ENCODE data around the gene STK32C. TPM values are rescaled to one million over a fixed set of nuclear protein-coding genes. Genes with fewer than 3 reads are reported as not detected.

Gene STK32C
- total RNA-seq, 1 experiment from 2014 or later = 13.9 TPM

DNA sequence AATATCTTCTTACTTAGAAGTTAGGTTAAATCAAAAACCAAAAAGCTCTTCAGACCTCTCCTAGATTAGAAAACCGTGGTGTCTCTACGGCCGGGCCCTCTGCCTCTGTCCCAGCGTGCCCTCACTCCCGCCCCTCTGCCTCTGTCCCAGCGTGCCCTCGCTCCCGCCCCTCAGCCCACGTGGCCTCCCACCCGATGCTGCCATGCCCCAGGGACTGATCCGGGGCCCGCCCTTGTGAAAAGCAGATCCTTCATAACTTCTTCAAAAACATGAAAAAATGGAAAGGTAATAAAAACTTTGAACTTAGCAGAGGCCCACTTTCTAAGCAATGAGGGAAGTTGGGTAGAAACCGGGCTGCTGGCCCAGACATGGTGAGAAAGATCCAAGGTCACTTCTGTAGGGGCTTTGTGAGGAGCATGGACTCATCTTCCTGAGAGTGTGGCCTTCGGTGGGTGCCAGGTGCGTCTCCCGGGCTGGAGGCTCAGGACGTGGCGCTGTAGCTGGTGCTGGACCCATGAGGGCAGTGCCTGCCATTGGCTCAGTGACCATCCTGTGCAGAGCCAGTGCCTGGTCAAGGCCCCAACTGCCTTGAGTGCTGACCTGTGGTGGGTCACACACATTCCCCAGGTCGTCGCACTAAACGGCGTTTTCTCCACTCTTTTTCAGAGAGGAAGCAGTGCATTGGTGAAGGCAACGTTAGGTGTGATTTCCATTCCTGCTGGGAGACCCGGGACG lies 125.9 kb downstream of the STK32C start:
- Histone ChIP-seq H2AFZ (no peak overlapping the region), H3K79me2 (ENCODE audit: low read depth) (no peaks in the 10 kb centered on the region), H3K4me2 (no peak overlapping the region), H3K4me1 (replicated peaks; ENCODE audit: insufficient read depth) (no peaks in the 10 kb centered on the region), H3K27ac (no peak overlapping the region), H3F3A (ENCODE audit: insufficient read depth, low read depth) (no peaks in the 10 kb centered on the region), H3K27me3 (ENCODE audit: insufficient read depth, low read depth) (no peaks in the 10 kb centered on the region), H3K9me2 (ENCODE audit: insufficient read depth) (no peaks in the 10 kb centered on the region), H3K36me3 (ENCODE audit: low read depth) (no peaks in the 10 kb centered on the region), H3K9me3 (ENCODE audit: insufficient read depth, low read depth) (no peaks in the 10 kb centered on the region), H3K4me3 (no peak overlapping the region), H4K20me1 (ENCODE audit: insufficient read depth) (no peaks in the 10 kb centered on the region)
- no peak for DNase-seq
- no TSS peak for BruUV-seq (replicated peaks)
- TF ChIP-seq, protein P1, sequence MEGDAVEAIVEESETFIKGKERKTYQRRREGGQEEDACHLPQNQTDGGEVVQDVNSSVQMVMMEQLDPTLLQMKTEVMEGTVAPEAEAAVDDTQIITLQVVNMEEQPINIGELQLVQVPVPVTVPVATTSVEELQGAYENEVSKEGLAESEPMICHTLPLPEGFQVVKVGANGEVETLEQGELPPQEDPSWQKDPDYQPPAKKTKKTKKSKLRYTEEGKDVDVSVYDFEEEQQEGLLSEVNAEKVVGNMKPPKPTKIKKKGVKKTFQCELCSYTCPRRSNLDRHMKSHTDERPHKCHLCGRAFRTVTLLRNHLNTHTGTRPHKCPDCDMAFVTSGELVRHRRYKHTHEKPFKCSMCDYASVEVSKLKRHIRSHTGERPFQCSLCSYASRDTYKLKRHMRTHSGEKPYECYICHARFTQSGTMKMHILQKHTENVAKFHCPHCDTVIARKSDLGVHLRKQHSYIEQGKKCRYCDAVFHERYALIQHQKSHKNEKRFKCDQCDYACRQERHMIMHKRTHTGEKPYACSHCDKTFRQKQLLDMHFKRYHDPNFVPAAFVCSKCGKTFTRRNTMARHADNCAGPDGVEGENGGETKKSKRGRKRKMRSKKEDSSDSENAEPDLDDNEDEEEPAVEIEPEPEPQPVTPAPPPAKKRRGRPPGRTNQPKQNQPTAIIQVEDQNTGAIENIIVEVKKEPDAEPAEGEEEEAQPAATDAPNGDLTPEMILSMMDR (conservative IDR thresholded peaks at IDR 0.05) = no peak
- TF ChIP-seq EZH2 (IDR thresholded peaks at IDR 0.05; ENCODE audit: low read depth) = no peak
- intact Hi-C loops (cut with micrococcal nuclease; ENCODE audit: unreplicated experiment) = no loop called here
- POLR2A ChIA-PET (ENCODE audit: unreplicated experiment) = no interaction called here
- CTCF ChIA-PET = no interaction called here

DNA sequence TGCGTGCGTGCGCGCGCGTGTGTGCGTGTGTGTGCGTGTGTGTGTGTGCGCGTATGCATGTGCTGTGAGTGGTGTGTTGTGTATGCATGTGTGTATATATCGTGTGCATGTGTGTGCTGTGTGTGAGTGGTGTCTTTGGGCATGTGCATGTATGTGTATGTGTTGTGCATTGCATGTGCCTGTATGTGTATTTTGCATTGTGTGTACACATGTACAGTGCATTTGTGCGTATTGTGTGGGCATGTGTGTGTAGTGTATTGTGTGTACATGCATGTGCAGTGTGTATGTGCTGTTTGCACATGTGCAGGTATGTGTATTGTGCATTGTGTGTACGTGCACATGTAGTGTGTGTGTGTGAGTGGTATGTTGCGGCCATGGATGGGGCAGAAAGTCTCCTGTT lies 127.0 kb downstream of the STK32C start:
- POLR2A ChIA-PET (ENCODE audit: unreplicated experiment) = no interaction called here
- BruUV-seq (replicated peaks) = no TSS peak
- no peak overlapping the region for H3K4me2 ChIP-seq
- H3K9me2 ChIP-seq (ENCODE audit: insufficient read depth) = no peaks in the 10 kb centered on the region
- H3K27ac ChIP-seq = no peak overlapping the region
- H3K4me1 ChIP-seq (replicated peaks; ENCODE audit: insufficient read depth) = no peaks in the 10 kb centered on the region
- no peak overlapping the region for H3K4me3 ChIP-seq
- no peaks in the 10 kb centered on the region for H3K9me3 ChIP-seq (ENCODE audit: insufficient read depth, low read depth)
- no peaks in the 10 kb centered on the region for H3F3A ChIP-seq (ENCODE audit: insufficient read depth, low read depth)
- no peak overlapping the region for H2AFZ ChIP-seq
- H3K79me2 ChIP-seq (ENCODE audit: low read depth) = no peaks in the 10 kb centered on the region
- H3K36me3 ChIP-seq (ENCODE audit: low read depth) = no peaks in the 10 kb centered on the region
- no peaks in the 10 kb centered on the region for H3K27me3 ChIP-seq (ENCODE audit: insufficient read depth, low read depth)
- H4K20me1 ChIP-seq (ENCODE audit: insufficient read depth) = no peaks in the 10 kb centered on the region
- TF ChIP-seq EZH2 (IDR thresholded peaks at IDR 0.05; ENCODE audit: low read depth) = no peak
- TF ChIP-seq, protein P1 (conservative IDR thresholded peaks at IDR 0.05) = no peak
- intact Hi-C loops (cut with micrococcal nuclease; ENCODE audit: unreplicated experiment) = no loop called here
- CTCF ChIA-PET = no interaction called here
- no peak for DNase-seq

- ChIA-PET CTCF (no interaction called here), POLR2A (ENCODE audit: unreplicated experiment) (no interaction called here)
- Histone ChIP-seq H3K4me3 (no peak overlapping the region), H3K4me2 (no peak overlapping the region), H3K9me3 (ENCODE audit: insufficient read depth, low read depth) (no peaks in the 10 kb centered on the region), H3K9me2 (ENCODE audit: insufficient read depth) (no peaks in the 10 kb centered on the region), H2AFZ (no peak overlapping the region), H3K79me2 (ENCODE audit: low read depth) (no peaks in the 10 kb centered on the region), H3K36me3 (ENCODE audit: low read depth) (no peaks in the 10 kb centered on the region), H4K20me1 (ENCODE audit: insufficient read depth) (no peaks in the 10 kb centered on the region), H3K4me1 (replicated peaks; ENCODE audit: insufficient read depth) (no peaks in the 10 kb centered on the region), H3K27me3 (ENCODE audit: insufficient read depth, low read depth) (no peaks in the 10 kb centered on the region), H3F3A (ENCODE audit: insufficient read depth, low read depth) (no peaks in the 10 kb centered on the region), H3K27ac (no peak overlapping the region)
- BruUV-seq (replicated peaks) = no TSS peak
- DNase-seq = no peak
- intact Hi-C loops (cut with micrococcal nuclease; ENCODE audit: unreplicated experiment) = no loop called here
- no peak for TF ChIP-seq EZH2 (IDR thresholded peaks at IDR 0.05; ENCODE audit: low read depth)
- TF ChIP-seq, protein P1 (conservative IDR thresholded peaks at IDR 0.05) = no peak
Measured at GRCh38 chr10:132179551-132180392, 128.0 kb downstream of the STK32C start.
